Ammon's horn (tissue), 1 donor: ENCODE data around the gene IL23R.
A peak's percentile ranks its signal among the peaks of the same experiment; 100 is the strongest.
"Not testable (repeated sequence)": the region's sequence is repeated elsewhere in the genome, so short reads cannot be mapped to it uniquely, and the experiment has no call there.

Experiments used
- DNase-seq: peaks from one replicate; pipeline ENCODE4 v3.0.0-alpha.2; 2016; ENCODE audit warnings: low spot score

The IL23R gene

GRCh38 chr1:67166196-67166595, at the start of gene IL23R:
IL23R (plus strand) TSS chr1:67166454; CDS start chr1:67168121, 1,667 bp downstream.
- DNase-seq, result no peak

- DNase-seq, result no peak
These were observed 48.1 kb upstream of the IL23R start for GRCh38 chr1:67118191-67118590.

GRCh38 chr1:67118646-67119045, 47.6 kb upstream of the IL23R start:
- DNase-seq, result no peak

GRCh38 chr1:67120855-67121619, 45.2 kb upstream of the IL23R start:
- no peak for DNase-seq

GRCh38 chr1:67124455-67124854, 41.8 kb upstream of the IL23R start:
- no peak for DNase-seq

GRCh38 chr1:67126111-67126746, 40.0 kb upstream of the IL23R start:
- no peak for DNase-seq

- no peak for DNase-seq
These were observed 39.3 kb upstream of the IL23R start for GRCh38 chr1:67126974-67127373.

GRCh38 chr1:67130673-67131072, 35.6 kb upstream of the IL23R start:
- DNase-seq, result no peak

- no peak for DNase-seq
These were observed 33.1 kb upstream of the IL23R start for GRCh38 chr1:67133177-67133576.

- peak; percentile 10 for DNase-seq
These were observed 31.6 kb upstream of the IL23R start, which contains the start of gene C1orf141 for GRCh38 chr1:67134695-67135094. C1orf141 (minus strand) TSS chr1:67134970; CDS start chr1:67127240, 7,730 bp downstream.

GRCh38 chr1:67135354-67135753, 30.9 kb upstream of the IL23R start:
- DNase-seq, result no peak

- no peak for DNase-seq
These were observed 28.9 kb upstream of the IL23R start for GRCh38 chr1:67137307-67137753.

- no peak for DNase-seq
These were observed 27.3 kb upstream of the IL23R start for GRCh38 chr1:67138813-67139499.

- no peak for DNase-seq
These were observed 25.8 kb upstream of the IL23R start for GRCh38 chr1:67140460-67140859.

GRCh38 chr1:67141832-67142231, 24.4 kb upstream of the IL23R start:
- not testable (repeated sequence) for DNase-seq

- no peak for DNase-seq
These were observed 23.3 kb upstream of the IL23R start for GRCh38 chr1:67142931-67143330.

- DNase-seq, result no peak
These were observed 22.3 kb upstream of the IL23R start for GRCh38 chr1:67143966-67144365.

GRCh38 chr1:67144696-67145095, 21.6 kb upstream of the IL23R start:
- DNase-seq, result no peak

GRCh38 chr1:67146101-67146500, 20.2 kb upstream of the IL23R start:
- no peak for DNase-seq

GRCh38 chr1:67146539-67146938, 19.7 kb upstream of the IL23R start:
- no peak for DNase-seq

GRCh38 chr1:67147973-67148372, 18.3 kb upstream of the IL23R start:
- DNase-seq, result not testable (repeated sequence)

- no peak for DNase-seq
These were observed 17.6 kb upstream of the IL23R start for GRCh38 chr1:67148516-67149178.
